AG08395 (cell line): ENCODE measurements around the gene PUS7.
"Not testable (repeated sequence)": the region's sequence is repeated elsewhere in the genome, so short reads cannot be mapped to it uniquely, and the experiment has no call there.

Experiments
- DNase-seq: peaks from one replicate; pipeline ENCODE4 v3.0.0; 2012; ENCODE audit warnings: mixed read lengths, low spot score

Gene PUS7

GRCh38 chr7:105497016-105497415 lies 25.1 kb downstream of the PUS7 start:
- no peak for DNase-seq

DNA sequence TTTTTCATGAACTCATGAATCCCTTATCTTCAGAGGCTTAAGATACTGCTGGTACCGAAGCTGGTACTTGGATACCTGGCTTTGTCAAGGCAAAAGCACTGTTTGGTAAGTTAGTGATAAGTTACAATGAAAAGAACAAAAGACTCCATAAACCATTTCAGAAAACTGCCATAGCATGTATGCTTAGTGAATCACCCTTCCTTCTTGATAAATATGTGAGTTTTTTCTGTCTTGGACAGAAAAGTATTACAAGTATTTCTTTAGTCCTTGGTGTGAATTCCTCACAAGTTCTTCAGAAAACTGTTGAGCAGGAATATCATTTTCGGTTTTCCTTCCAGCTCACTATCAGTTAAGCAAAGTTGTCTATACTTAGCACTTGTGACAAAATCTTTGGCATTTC lies 25.6 kb downstream of the PUS7 start:
- peak; percentile 49 for DNase-seq

- peak; percentile 82 for DNase-seq
Measured at GRCh38 chr7:105493923-105494315, 28.2 kb downstream of the PUS7 start.

DNA sequence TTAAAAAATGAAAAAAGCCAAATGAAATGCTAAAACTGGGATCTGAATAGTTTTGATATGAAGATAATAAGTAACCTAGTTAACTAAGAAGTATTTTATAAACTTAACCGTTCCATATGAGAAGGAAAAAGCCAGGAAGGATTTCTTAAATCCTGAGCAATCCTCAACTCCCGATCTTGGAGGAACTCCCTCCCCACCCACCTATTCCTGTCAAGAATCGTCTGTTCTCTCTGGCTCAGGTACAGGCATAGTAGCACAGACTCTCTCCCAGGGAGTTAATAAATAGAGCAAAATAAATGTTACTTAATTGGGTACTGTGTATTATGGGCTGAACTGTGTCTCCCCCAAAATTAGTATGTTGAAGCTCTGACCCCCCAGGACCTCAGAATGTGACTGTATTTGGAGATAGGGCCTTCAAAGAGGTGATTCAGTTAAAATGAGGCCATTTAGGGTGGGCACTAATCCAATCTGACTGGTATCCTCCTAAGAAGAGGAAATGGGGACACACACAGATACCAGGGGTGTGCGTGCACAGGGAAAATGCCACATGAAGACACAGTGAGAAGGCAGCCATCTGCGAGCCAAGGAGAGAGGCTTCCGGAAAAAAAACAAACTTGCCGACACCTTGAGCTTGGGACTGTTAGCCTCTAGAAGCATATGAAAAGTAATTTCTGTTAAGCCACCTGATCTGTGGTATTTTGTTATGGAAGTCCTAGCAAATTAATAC lies 28.7 kb downstream of the PUS7 start:
- DNase-seq = no peak

GRCh38 chr7:105489409-105489808 lies 32.7 kb downstream of the PUS7 start:
- no peak for DNase-seq

- DNase-seq = peak; percentile 81
Measured at GRCh38 chr7:105487579-105488571, 34.2 kb downstream of the PUS7 start.

- peak; percentile 18 for DNase-seq
Measured at GRCh38 chr7:105480931-105481330, 41.1 kb downstream of the PUS7 start.

DNA sequence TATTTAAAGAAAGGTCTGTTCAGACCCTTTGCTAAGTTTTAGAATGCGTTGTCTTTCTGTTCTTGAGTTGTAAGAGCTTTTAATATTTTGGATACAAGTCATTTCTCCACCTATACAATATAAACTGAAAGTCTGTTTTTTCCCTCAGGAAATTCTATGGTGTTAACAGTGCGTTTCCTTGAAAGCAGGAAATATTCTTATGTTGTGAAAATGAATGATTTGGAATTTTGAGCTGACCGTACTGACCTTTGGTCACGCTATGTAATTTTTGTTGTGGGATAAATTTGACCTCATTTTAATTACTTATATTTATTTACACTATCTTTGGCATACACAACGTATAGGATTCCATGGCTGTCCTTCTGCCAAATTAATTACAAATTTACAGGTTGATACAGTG lies 43.5 kb downstream of the PUS7 start:
- DNase-seq = no peak

GRCh38 chr7:105477908-105478307 lies 44.2 kb downstream of the PUS7 start:
- DNase-seq = no peak

DNA sequence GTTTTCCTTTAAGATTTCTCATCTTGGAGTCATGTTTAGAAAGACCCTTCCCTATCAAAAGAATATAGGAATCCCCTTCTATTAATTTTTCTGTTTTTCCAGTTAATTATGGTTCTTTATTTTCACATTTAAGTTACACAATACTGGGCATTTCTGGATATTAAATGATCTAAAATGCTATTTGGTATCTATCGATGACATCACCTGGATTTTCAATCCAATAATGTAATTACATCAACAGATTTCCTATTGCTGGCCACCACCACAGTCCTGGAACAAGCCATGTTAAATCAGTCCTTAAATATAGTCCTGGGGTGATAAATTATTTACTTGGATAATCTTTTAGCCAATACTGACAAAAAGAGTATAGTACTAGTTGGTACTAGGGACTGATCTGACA lies 48.0 kb downstream of the PUS7 start:
- DNase-seq = no peak

- no peak for DNase-seq
Measured at GRCh38 chr7:105473163-105473562, 48.9 kb downstream of the PUS7 start.

DNA sequence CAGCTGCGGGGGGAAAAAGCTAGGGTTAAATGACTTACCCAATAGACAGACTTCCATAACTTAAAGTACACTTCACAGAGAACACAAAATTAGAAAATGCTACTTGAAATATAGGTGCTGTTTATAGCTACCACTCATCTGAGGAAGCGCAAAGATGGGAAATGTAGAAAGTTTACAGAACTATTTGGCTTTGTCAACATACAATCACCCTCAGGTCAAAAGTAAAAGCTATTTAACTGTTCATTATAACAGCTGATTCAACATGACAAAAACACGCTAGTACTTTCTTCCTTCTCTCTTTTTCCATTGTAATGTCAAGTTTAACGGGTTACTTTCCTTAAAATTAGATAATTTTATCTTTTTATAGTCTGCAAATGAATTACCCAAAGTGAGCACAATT lies 51.2 kb downstream of the PUS7 start:
- DNase-seq = no peak

GRCh38 chr7:105470090-105470489 lies 52.0 kb downstream of the PUS7 start:
- DNase-seq = no peak

- DNase-seq = no peak
Measured at GRCh38 chr7:105462765-105463420, 59.2 kb downstream of the PUS7 start.

DNA sequence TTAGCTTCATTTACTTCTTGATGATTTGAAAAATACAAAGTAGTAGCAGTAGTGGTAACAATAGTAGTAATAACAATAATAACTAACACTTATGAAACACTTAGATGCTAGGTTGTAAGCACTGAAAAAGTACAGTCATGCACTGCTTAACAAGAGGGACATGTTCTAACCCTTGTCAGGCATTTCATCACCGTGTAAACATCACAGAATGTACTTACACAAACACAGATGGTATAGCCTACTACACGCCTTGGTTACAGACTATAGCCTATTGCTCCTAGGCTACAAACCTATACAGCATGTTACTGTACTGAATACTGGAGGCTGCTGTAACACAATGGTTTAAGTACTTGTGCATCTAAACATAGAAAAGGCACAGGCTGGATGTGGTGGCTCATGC lies 60.6 kb downstream of the PUS7 start:
- no peak for DNase-seq

DNA sequence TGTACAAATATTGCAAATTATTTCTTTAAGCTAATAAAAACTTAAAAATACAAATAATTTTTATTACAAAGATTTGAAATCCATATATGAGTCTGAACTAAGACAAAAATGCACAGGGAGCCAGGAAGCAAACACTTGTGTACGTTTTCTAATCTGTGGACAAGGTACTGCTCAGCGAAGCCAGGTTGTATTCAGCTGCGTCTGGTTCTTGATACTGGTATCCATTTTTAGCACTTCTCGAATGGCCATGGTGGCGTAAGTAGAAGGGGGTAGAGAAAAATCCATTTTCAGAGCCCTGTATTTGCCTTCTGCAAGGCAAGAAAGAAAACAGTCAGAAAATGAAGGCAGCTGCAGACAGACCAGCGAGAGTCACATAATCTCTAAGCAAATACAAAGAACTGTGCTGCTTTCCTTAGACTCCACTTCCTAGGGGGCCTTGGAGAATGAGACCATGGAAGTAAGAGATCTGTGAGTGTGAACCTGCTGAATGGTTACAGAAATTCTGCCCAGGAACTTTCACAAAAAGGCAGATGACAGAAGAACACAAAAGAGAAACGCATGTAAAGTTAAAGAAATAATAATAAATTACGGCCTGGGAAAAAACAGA lies 64.3 kb downstream of the PUS7 start:
- no peak for DNase-seq

GRCh38 chr7:105454921-105455320 lies 67.2 kb downstream of the PUS7 start:
- DNase-seq = no peak

- peak; percentile 86 for DNase-seq
Measured at GRCh38 chr7:105454095-105454747, 67.8 kb downstream of the PUS7 start.

GRCh38 chr7:105452085-105452484 lies 70.0 kb downstream of the PUS7 start:
- no peak for DNase-seq

GRCh38 chr7:105450870-105451269 lies 71.2 kb downstream of the PUS7 start:
- DNase-seq = not testable (repeated sequence)

DNA sequence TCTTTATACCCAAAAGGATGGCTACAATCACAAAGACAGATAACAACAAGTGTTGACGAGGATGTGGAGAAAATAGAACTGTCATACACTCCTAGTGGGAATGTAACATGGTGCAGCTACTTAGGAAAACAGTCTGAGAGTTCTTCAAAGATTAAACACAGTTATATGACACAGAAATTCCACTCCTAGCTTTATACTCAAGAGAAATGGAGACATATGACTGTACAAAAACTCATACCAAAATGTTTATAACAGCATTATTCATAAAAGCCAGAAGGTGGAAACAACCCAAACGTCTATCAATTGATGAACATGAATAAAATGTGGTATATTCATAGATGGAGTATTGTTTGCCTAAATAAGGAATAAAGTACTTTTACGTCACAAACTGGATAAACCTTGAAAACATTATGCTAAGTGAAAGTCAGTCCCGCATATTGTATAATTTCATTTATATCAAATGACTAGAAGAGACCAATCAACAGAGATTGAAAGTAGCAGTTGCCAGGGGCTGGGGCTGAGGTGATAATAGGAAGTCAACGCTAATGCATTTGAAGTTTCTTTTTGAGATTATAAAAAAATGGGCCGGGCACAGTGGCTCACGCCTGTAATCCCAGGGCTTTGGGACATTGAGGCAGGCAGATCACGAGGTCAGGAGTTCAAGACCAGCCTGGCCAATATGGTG lies 71.8 kb downstream of the PUS7 start:
- no peak for DNase-seq
